DMS53 (cell line): Measurements from ENCODE around the gene SHANK1.

Experiments
- DNase-seq: peaks from one replicate; lab custom pipeline; 2025; lab: John Stamatoyannopoulos, UW

The SHANK1 gene

DNA sequence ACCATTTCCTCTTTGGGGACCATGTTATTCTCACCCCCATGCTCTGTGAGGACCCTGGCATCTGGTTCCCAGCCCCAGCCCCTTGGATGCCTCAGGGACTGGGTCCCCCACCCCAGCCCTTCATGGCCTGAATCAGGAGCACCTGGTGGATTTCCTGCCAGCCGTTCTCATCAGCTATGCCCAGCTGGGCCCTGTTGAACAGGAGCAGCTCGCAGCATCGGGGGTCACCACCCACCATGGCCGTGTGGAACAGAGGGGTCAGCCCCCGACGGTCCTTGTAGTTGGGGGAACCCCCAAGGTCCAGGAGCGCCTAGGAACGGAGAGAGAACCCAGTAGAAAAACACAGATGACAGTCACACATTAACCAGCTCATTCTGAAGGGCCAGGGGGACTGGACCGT is 7.8 kb downstream of the SHANK1 start:
- no peak for DNase-seq

GRCh38 chr19:50711196-50711595 is 8.4 kb downstream of the SHANK1 start:
- no peak for DNase-seq

GRCh38 chr19:50710612-50711011 is 9.0 kb downstream of the SHANK1 start:
- no peak for DNase-seq

GRCh38 chr19:50710094-50710493 is 9.5 kb downstream of the SHANK1 start:
- DNase-seq, result no peak

- no peak for DNase-seq
Observed at GRCh38 chr19:50708179-50708879, 11.3 kb downstream of the SHANK1 start.

DNA sequence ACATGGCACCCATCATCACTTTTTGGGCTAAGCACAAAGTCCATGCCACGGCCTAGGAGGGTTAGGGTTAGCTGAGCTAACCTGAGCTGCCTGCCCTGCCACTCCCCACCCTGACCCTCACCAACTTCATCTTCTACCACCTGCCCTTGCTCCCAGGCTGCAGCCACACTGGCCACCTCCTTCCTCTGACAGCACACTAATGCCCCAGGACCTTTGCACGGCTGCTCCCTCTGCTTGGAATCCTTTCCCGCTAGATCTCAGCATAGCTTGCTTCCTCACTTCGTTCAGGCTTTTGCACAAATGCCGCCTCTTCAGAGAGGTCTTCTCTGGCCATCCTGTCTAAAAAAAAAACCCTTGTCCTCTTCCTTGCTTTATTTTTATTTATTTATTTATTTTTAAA is 13.2 kb downstream of the SHANK1 start:
- no peak for DNase-seq

- peak; percentile 41 for DNase-seq
Observed at GRCh38 chr19:50705422-50706019, 14.1 kb downstream of the SHANK1 start.

DNA sequence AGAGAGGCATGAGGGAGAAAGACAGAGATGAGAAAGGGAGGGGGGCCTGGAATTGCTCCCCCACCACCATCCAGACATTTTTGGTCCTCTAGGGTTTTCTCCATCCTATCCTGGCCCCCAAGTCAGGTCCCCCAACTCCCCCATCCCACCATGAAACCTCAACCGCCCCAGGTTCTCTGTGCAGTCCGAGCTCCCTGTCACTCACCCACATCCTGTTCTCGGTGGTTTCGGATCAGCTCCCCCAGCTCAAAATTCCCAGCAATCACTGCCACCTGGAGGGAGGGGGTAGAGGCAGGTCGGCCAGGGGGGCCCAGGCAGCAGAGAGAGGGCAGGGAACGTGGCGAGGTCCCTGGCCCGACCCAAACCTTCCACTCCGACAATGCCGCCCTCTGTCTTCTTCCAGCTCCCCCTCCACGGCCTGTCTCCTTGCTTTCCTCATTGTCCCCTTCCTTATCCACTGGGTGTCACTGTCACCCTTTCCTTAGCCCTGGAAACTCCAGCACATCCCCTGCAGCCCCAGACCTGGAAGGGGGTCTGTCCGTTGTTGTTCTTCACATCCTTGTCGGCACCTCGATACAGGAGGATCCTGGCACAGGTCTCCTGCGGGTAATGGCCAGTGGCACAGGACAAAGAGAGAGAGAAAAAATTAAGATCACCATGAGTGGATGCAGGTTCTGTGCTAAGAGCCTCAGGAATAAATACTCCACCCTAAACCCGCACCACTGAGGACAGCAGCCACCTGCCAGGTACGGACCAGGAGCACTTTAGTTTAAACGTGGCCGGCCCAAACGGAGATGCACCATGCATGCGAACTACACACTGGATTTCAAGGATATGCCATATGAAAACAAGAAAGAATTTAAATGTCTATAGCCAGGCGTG is 15.4 kb downstream of the SHANK1 start:
- DNase-seq, result peak; percentile 14

GRCh38 chr19:50702871-50703829 is 16.5 kb downstream of the SHANK1 start:
- DNase-seq, result no peak

DNA sequence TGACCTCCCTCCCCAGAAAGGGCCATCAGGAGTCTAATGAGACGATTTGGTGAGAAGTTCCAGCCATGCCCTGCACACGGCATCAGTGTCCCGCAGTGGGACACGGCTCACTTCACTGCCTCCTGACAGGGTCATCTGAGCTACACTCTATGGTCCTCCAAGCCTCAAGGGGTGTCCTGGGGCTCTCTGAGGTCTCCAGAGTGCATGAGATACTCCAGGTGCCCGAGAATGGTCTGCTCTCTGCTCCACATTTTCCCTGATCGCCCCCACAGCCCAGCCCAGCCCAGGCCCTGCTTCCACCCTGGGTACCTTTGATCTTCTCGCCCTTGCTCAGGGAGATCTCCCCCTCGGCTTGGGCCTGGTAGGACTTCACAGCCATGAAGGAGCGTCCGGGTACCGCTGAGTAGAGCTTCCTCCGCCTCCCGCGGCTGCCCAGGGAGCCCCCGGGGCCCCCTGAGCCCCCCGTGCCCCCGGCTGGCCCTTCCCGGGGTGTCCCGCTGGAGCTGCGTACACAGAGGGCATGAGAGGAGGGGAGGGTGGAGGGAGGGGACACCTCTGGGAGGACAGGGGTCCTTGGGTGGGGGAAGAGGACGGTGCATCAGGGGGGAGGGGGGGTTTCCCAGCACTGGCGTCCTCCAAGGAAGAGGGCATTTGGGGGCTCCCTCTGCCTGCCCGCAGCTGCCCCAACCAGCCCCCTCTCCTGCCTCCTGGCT is 17.3 kb downstream of the SHANK1 start:
- DNase-seq, result no peak

- no peak for DNase-seq
Observed at GRCh38 chr19:50701367-50701985, 18.1 kb downstream of the SHANK1 start.

- DNase-seq, result no peak
Observed at GRCh38 chr19:50697414-50698124, 22.0 kb downstream of the SHANK1 start.

DNA sequence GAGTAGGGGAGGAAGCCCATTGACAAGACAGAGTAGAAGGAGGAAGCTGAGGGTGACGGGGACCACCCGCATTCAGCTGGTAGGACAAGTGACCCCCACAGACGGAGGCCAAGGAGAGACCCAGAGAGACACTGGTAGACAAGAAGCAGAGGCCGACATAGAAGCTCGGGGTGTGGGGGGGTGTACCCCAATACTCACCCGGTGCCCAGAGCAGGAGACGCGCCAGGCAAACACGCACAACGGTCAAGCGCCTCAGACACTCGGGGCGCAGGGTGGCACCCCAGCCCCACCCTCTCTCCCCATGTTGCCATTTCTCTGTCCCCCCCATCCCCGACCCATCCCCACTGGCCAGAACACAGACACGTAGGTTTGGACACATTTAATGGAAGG is 23.5 kb downstream of the SHANK1 start:
- no peak for DNase-seq

GRCh38 chr19:50695251-50696093 is 24.1 kb downstream of the SHANK1 start:
- DNase-seq, result no peak

DNA sequence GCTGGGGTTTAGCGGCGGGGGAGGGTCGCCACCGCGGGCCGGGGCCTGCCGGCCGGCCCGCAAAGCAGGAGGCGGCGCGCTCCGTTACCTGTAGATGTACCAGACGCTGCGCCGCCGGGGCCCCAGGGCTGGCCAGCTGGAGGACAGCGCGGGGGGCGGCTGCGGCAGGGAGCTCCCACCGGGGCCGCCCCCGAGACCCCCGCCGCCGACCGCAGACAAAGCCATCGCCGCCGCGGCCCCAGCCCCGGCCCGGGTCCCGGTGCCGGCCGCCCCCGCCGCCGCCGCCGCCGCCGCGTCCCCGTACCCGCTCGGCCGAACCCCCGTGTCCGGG is 24.8 kb downstream of the SHANK1 start:
- DNase-seq, result no peak

- no peak for DNase-seq
Observed at GRCh38 chr19:50693064-50693975, 26.3 kb downstream of the SHANK1 start.

GRCh38 chr19:50690439-50690838 is 29.2 kb downstream of the SHANK1 start:
- DNase-seq, result no peak

DNA sequence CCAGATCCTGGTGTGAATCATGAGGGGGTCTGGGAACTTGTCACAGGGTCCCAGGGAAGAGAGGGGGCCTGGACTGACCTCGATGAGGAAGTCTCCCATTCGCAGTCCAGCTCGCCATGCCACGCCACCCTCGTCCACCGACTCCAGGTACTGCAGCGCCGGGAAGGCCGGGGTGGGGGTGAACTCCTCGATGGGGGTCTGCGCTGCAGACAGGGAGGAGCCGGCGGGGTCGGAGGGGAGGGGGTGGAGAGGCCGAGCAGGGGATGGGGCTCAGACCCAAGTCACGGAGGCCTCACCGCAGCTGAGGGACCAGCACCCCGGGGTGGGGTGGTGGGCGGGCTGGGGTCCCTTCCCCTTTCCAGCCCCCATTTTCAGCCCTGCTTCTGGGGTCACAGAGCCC is 30.8 kb downstream of the SHANK1 start:
- DNase-seq, result no peak
